GF-D8 (cell line): Measurements from ENCODE around the gene GRIK1.

Experiments
- DNase-seq: peaks from one replicate; lab custom pipeline; 2025; lab: John Stamatoyannopoulos, UW

GRIK1 gene

GRCh38 chr21:29671728-29672127 lies 268.1 kb downstream of the GRIK1 start:
- no peak for DNase-seq

GRCh38 chr21:29670228-29670627 lies 269.6 kb downstream of the GRIK1 start:
- no peak for DNase-seq

GRCh38 chr21:29669416-29669815 lies 270.4 kb downstream of the GRIK1 start:
- no peak for DNase-seq

- no peak for DNase-seq
Observed at GRCh38 chr21:29667651-29668050, 272.1 kb downstream of the GRIK1 start.

- peak; percentile 37 for DNase-seq
Observed at GRCh38 chr21:29664615-29665014, 275.2 kb downstream of the GRIK1 start.

- DNase-seq: no peak
Observed at GRCh38 chr21:29661672-29662442, 277.9 kb downstream of the GRIK1 start.

GRCh38 chr21:29660047-29660720 lies 279.6 kb downstream of the GRIK1 start:
- DNase-seq: no peak

- no peak for DNase-seq
Observed at GRCh38 chr21:29658934-29659203, 280.9 kb downstream of the GRIK1 start.

- DNase-seq: no peak
Observed at GRCh38 chr21:29658177-29658933, 281.4 kb downstream of the GRIK1 start.

- DNase-seq: no peak
Observed at GRCh38 chr21:29657240-29657989, 282.4 kb downstream of the GRIK1 start.

GRCh38 chr21:29656504-29657239 lies 283.1 kb downstream of the GRIK1 start:
- DNase-seq: peak; percentile 58

GRCh38 chr21:29655577-29655976 lies 284.2 kb downstream of the GRIK1 start:
- DNase-seq: no peak

GRCh38 chr21:29654855-29655254 lies 284.9 kb downstream of the GRIK1 start:
- no peak for DNase-seq

- DNase-seq: no peak
Observed at GRCh38 chr21:29654203-29654602, 285.6 kb downstream of the GRIK1 start.

- DNase-seq: no peak
Observed at GRCh38 chr21:29650523-29651022, 289.2 kb downstream of the GRIK1 start.

GRCh38 chr21:29649406-29649814 lies 290.4 kb downstream of the GRIK1 start:
- no peak for DNase-seq

- no peak for DNase-seq
Observed at GRCh38 chr21:29648710-29649240, 291.0 kb downstream of the GRIK1 start.

GRCh38 chr21:29647353-29647781 lies 292.4 kb downstream of the GRIK1 start:
- DNase-seq: no peak

- DNase-seq: no peak
Observed at GRCh38 chr21:29645666-29646553, 293.9 kb downstream of the GRIK1 start.

GRCh38 chr21:29643289-29643688 lies 296.5 kb downstream of the GRIK1 start:
- DNase-seq: no peak
